ENCODE results near the gene WDR62.

GRCh38 chr19:36111200-36111539 lies 56.5 kb downstream of the WDR62 start:
- no peak for TF ChIP-seq CTCF (IDR thresholded peaks at IDR 0.05; ENCODE audit: insufficient read depth, low read depth, low read length)
- TF ChIP-seq EZH2 (IDR thresholded peaks at IDR 0.05; ENCODE audit: insufficient read depth, low read length), result no peak
